ENCODE measurements around the gene HSPB8.
"Not testable (repeated sequence)": the region's sequence is repeated elsewhere in the genome, so short reads cannot be mapped to it uniquely, and the experiment has no call there.

Gene HSPB8

DNA sequence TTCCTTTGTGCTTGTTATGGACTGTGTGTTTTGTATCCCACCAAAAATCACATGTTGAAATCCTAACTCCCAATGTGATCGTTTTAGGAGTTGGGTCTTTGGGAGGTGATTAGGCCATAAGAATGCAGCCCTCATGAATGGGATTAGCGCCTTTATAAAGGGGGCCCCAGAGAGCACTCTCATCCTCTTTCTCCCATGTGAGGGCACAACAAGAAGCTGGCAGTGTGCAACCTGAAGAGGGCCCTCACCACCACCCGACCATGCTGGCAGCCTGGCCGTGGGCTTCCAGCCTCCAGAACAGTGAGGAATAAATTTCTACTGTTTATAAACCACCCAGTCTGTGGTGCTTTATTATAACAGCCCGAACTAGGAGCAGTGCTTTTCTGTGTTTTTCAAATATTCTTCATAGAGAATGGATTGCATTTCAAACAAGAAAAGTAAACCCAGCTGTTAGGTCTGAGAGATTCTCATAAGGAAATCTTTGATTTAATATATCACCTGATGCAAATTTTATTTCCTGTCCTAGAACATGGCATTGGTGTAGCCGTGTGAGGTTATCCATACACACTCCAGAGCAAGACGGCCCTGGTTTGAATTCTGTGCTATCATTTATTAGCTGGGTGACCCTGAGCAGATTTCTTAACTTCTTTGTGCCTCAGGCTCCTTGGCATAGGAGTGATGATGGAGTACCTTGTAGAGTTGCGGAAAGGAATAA, 27.8 kb downstream of the HSPB8 start:
- no peak for DNase-seq (ENCODE audit: low read depth in 2 of 2)

DNA sequence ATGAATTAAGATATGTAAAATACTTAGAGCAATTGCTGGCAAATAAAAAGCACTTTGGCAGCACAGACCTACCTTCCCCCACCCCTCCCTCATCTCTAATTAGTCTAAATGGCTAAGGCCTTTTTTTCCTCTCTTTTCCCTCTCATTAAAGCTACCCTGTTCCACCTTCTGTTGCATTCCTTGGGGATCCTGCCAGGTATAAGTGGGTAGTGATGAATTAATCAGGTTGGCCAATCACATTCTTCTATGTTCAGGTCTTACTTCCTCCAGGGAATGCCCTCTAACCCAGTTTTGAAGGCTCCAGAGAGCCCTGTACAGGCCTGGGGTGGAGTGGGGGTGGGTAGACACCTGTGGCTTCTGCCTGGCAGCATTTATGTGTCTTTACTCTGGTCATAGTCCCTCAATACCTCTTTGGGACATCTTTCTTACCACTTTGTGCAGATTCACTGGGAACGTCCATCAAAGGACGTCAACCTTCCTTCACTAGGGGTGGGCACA, 28.4 kb downstream of the HSPB8 start:
- DNase-seq (ENCODE audit: low read depth in 2 of 2): no peak

DNA sequence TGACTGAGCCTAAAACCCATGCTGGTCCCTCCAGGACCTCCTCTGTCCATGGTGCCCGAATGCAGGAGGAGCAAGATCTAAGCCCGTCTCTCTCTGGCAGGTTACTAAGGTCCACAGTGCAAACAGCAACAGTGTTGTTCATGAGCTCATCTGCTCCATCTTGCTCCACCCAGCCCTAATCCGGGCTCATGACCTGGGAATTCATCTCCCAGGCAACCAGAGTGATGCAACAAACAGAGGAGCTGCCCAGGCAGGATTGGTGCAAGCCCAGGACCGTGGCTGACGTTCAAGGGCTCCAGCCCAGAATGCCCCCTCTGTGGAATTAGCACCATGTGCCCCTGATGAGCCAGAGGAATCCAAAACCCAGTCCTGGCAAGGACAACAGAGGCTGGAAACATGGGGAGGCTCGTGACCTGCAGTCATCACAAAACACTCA, 29.9 kb downstream of the HSPB8 start:
- DNase-seq (ENCODE audit: low read depth in 2 of 2): no peak

DNA sequence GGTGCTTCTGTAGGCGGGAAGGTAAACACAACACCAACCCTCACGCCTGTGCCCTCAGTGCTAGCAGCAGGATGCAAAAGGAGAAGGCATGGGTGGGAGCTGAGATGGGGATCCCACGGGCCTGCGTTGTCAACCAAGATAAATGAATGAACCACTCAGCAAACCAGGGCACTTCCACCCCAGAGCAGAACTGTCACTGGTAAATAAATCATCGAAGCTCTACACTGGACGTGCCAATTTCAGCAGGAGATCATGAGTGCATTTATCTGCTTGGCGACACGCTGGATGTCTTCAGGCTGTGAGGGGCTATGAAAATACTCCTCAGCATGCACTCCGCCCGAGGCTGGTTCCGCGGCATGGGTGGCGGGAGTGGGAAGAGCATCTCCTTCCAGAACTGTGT, 33.2 kb downstream of the HSPB8 start:
- no peak for DNase-seq (ENCODE audit: low read depth in 2 of 2)

DNA sequence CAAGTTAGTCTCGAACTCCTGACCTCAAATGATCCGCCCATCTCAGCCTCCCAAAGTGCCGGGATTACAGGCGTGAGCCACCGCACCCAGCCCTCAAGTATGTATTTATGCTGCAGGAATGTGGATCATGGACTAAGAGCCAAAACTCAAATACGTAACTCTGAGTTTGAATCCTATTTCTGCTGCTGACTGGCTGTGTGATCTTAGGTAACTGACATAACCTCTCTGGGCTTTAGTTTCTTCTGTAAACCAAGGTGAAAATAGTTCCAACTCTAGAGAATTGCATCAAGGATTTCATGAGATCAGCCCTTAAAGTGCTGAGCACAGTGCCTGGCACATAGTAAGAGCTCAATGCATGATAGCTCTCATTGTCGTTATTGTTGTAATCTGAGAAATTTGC, 37.4 kb downstream of the HSPB8 start:
- no peak for DNase-seq (ENCODE audit: low read depth in 2 of 2)

DNA sequence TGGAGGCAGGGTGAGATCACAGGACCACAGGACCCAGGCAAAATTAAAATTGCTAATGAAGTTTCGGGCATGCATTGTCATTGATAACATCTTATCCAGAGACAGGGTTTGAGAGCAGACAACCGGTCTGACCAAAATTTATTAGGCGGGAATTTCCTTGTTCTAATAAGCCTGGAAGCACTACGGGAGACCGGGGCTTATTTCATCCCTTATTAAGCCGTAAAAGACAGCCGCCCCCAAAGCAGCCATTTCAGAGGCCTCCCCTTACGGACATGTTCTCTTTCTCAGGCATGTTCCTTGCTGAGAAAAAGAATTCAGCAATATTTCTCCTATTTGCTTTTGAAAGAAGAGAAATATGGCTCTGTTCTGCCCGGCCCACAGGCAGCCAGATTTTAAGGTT, 40.1 kb downstream of the HSPB8 start:
- DNase-seq (ENCODE audit: low read depth in 2 of 2): not testable (repeated sequence)

DNA sequence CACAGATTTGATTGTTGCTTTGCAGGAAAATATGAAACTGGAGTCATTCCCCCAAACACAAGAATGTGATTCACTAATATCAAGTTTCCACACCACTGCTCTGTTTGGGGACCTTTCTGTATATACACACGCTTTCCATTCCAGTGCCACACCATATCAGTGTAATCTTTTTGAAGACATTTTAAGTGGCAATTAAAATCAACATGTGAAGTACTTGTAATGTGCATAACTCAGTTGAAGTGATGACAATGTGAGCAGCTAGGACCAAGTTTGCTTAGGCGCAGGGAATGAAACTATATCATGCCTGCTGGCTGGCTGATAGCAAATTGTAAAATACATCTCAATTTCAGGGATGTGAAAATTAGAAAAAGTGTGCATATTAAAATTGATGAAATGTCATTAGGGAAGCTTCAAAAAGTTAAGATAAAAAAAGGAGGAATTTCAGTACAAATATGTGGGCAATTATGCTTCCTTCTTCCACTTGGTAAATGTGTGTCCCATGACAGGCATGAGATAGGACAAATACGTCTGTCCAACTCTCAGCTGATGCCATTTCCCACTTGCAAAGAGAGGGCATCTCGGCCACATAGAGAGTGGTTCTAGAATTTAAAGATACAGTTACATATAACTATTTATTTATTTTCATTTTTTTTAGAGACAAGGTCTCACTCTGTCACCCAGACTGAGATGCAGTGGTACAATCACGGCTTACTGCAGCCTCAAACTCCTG, 43.7 kb downstream of the HSPB8 start:
- no peak for DNase-seq (ENCODE audit: low read depth in 2 of 2)

DNA sequence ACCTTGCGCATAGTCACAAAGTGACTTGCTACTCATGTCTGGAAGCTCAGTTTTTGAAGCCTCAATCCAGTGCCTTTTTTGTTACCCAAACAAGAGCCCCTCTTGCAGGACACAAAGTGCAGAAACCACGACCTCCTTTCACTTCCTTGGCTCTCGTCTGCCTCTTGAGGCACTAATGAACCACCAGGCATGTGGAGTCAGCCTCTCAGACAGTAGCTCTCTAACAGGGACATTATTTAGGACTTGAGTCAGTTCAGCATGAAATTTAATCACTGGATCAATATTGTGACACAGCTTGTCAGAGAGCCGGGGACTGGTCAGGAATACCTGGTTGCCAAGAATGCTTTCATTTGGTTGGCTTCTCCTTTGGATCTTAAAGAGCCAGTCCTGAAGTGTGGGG, 46.7 kb downstream of the HSPB8 start:
- DNase-seq (ENCODE audit: low read depth in 2 of 2): no peak

DNA sequence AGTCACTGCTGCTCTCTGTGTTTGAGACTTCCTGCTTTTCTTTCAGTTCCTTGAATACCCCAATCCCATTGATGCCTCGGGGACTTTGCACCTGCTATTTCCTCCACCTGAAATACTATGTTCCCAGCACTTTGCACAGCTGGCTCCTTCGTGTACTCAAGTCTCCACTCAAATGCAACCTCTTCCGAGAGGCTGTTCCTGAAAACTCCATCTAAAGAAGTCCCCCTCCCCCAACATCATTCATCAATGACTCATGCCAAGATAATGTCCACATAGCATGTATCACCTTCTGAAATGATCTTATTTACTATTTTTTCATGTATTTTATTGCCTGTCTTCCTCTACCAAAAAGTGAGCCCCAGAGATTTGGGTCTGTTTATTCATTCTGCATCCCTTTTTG, 48.6 kb downstream of the HSPB8 start:
- no peak for DNase-seq (ENCODE audit: low read depth in 2 of 2)

DNA sequence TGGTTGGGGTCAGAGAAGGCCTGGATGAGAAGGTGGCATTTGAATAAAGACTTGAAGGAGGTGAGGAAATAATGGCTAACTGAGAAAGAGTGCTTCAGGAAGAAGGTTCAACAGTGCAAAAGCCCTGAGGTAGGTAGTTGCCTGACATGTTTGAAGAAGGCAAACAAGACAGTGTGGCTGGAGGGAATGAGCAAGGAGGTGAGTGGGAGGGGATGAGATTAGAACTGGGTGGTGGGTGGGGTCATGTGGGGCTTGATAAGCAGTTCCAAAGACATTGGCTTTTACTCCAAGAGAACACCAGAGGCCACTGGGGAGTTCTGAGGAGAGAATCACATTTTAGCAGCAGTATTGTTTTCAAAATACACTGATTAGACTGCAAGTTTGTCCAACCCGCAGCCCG, 50.5 kb downstream of the HSPB8 start:
- DNase-seq (ENCODE audit: low read depth in 2 of 2): no peak

DNA sequence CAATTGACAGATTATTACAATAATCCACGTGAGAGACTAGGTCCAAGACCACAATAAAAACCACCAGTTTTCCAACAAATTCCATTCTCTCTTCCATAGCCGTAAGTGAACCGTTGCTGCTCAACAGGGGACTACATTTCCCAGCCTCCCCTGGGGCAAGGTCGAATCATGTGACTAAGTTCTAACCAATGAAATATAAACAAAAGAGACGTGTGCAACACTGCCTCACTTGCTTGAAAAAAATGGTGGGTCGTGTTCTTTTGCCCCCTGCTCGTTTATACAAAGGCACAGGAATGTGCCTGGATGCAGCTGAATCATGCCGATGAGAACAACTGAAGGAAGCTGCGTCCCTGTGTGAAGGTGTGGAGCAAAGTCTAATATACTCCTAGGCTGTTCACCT, 51.1 kb downstream of the HSPB8 start:
- DNase-seq (ENCODE audit: low read depth in 2 of 2): no peak

DNA sequence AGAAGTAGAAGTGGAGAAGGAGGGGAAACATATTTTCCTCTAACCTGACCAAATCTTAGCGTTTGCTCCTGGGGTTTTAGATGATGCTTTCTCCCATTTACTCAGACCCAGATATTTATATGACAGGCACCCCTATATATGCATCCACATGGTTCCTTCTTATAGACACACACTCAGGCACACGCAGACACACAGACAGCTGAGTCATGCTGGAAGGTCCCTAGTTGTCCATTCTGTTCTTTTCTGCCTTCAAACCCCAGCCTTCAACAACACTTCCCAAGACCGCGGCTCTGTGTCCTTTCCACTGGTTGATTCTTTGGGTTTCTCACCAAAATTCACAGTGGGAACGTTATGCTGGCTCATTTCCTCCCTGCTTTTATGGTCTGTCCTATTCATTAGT, 52.1 kb downstream of the HSPB8 start:
- DNase-seq (ENCODE audit: low read depth in 2 of 2): no peak

DNA sequence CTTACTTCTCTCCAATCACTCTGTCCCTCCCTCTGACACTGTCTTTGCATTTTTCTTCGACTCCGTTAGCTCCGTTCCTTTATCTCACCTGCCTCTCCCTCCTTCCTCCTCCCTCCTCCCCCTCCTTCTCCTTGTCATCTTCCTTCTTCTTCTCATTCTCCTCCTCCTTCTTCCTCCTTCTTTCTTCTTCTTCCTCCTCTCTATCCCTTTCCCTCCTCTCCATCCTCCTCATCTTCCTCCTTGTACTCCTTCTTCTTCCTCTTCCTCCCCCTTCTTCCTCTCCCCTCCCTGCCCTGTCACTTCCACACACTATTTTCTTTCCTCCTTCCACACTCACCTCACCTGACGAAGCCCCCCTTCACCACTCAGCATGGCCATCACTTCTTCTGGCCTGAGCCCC, 53.0 kb downstream of the HSPB8 start:
- no peak for DNase-seq (ENCODE audit: low read depth in 2 of 2)

DNA sequence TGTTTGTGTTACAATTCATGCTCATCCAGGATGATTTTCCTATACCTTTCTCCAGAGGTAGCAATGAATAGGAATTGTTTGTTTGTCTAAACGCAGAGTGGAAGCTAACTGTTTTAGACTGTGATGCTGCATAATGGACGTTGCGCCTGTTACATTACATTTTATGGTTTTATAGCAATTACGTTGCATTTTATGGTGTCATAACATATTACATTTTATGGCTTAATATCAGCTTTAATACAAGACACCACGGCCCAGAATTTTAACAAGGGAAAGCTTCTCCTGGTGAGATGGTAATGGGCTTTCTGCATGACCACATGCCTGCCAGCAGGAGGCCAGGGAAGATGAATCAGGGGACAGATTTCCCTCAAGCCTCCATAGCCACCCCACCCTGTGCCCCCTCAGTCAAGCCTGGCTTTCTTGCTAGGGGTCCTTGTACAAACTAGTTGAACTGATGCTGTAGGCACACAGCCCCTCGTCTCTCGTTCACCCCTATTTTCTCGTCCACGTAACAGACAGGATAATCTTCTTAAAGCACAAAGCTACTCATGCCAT, 56.5 kb downstream of the HSPB8 start:
- no peak for DNase-seq (ENCODE audit: low read depth in 2 of 2)

DNA sequence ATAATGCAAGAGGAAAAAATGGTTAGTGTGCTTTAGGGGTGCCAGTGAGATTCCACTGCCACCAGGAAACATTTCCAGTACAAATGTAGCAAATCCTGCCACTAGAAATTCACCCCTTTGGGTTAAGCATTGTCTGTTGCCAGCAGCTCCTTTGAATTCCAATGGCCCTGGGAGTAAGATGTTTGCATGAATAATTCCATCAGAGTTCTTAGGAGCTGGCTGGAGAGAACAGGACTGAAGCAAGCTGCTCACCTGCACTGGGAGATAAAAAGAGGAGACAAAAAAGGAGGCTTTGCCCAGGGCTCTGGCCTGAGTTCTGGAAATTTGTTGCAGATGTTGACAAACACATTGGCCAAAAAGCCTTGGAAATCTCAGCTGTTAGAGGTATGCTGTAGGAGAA, 57.6 kb downstream of the HSPB8 start:
- no peak for DNase-seq (ENCODE audit: low read depth in 2 of 2)

DNA sequence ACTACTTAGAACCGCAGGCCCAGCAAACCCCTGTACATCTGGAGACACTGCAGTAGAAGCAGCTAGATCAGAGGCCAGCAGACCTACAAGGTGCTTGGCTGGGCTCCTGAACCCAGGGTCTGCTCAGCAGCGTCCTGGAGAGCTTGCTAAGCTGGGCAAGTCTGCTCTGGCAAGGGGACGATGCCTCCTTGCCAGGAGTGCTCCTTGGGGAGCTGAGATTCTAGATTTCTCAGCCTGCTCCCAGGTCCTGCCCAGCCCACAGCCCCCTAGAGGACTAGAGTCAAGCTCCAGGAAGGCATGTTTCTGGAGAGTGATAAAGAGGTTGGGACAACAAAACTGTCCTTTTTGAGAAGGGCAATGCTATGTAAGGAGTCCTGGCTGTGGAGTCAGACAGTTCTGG, 60.3 kb downstream of the HSPB8 start:
- DNase-seq (ENCODE audit: low read depth in 2 of 2): no peak

DNA sequence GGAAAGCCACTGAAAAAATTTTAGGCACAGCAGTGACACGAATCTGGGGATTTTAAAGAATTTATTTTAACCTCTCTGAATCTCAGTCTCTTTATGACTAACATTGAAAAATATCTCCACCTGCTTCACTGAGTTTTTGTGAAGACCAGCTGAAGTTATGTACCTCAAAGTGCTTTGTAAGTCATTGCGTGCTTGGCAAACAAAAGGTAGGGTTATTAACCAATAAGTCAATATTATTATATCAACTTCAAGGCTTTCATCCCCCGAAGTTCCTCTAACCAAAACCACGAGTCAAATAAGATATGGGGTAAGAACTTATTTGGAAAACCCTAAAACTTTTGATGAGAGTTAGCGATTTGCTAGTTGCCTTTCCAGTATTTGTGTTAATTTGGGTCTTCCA, 62.3 kb downstream of the HSPB8 start:
- DNase-seq (ENCODE audit: low read depth in 2 of 2): no peak

DNA sequence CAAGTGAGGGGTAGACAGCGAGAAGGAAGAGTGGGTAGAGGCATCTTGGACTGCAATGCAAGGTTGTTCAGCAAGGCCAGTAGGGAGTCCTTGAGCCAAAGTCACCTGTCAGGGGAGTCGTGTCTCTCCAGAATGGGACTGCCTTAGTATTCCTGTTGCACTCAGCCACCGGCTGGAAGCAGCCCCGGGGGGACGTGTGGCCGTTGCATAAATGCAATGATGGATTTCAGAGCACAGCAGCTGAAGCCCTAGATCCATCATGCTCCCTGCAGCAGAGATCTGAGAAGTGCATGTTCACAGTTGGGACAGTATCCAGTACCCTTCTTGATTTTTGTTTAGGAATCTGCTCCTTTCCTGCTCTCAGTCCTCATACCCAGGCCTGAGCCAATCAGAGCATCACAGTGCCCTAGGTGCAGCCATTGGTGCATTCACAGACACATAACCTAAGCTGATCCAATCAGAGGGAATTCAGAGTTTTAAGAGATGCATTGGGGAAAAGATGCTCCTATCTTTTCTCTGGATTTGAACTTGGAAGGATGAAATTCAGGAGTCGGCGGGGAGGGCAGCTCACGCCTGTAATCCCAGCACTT, 62.9 kb downstream of the HSPB8 start:
- DNase-seq (ENCODE audit: low read depth in 2 of 2): no peak
